Cardiac atrium fibroblast (primary cell): ENCODE data around the gene GPN1. TPM values are rescaled to one million over a fixed set of nuclear protein-coding genes. Genes with fewer than 3 reads are reported as not detected.

Source experiments
- total RNA-seq: library from RNA; depleted of rRNA; stranded (reverse); fragments of >200 nt; gene quantifications from 2 replicates; pipeline ENCODE4 v1.2.3, GENCODE V29; 2015

Gene GPN1
- 21.3 and 21.9 TPM in 2 replicates for total RNA-seq

DNA sequence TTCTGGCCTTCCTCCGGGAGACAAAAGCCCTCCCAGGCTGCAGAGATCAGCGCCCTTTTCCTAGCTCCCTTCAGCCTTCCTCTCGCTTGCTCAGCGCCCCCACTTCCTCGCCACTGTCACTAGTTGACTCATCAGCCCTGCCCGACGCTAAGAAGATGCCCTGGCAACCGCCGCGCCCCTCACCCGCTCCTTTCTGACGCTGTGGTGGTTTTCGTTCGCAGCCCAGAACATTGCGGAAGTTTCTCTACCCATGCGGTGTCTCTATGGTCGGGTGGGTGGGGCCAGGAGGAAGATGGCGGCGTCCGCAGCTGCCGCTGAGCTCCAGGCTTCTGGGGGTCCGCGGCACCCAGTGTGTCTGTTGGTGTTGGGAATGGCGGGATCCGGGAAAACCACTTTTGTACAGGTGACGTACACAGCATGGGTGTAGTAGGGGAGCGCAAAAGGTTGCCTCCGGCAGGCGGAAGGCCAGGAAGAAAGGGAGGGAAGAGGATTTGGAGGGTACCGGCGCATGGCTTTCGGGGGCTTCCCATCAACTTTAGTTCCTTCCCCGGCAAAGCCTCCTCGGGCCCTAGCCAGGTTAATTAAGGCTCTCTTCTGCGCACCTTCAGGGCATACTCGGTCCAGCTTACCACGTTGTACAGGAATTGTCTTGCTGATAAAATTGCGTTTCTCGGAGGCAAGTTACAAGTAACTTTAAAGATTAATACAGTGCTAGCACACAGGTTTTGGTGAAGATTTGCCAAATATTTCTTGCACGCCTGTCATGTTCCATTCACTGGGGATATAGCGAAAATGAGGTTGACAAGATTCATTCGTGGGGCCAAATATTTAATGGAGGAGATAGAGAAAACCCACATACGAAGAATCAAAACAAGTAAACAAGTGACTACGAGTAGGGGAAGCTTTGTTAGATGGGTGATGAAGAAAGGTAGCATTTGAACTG lies at the start of gene GPN1, which contains the start of gene CCDC121:
Gene GPN1 (plus strand): TSS at position 284 of the 943 bp plus-strand sequence. CDS start 9 bp downstream, at position 293.
Gene CCDC121 (minus strand): TSS at position 246 of the 943 bp plus-strand sequence. CDS start 1,213 bp downstream, outside the sequence.

GRCh38 chr2:27582695-27583389 lies 46.0 kb upstream of the GPN1 start, which contains the start of gene ZNF512:
Gene ZNF512 (plus strand): TSS chr2:27583042. CDS start chr2:27583113, 71 bp downstream.

GRCh38 chr2:27663285-27664153 lies 34.7 kb downstream of the GPN1 start, which contains the start of the genes SLC4A1AP and SUPT7L:
Gene SLC4A1AP (plus strand): TSS chr2:27663889. CDS start chr2:27663915, 26 bp downstream.
Gene SUPT7L (minus strand): TSS chr2:27663614. CDS start chr2:27662192, 1,422 bp downstream.

Other genes starting within 250 kb of the GPN1 start
- 4.0 and 6.2 TPM in 2 replicates for gene ZNF513, start 248.3 kb upstream of the GPN1 start, total RNA-seq
- gene PPM1G, start 219.5 kb upstream of the GPN1 start, total RNA-seq, result 54.6 and 54.7 TPM in 2 replicates
- 75.3 and 91.5 TPM in 2 replicates for gene NRBP1, start 200.4 kb upstream of the GPN1 start, total RNA-seq
- gene KRTCAP3, start 186.7 kb upstream of the GPN1 start, total RNA-seq, result 0.97 TPM in 1 of 2 replicates, not detected in the other
- gene IFT172, start 139.3 kb upstream of the GPN1 start, total RNA-seq, result 17.9 and 35.2 TPM in 2 replicates
- 12.8 and 15.6 TPM in 2 replicates for gene FNDC4, start 133.8 kb upstream of the GPN1 start, total RNA-seq
- 0.32 TPM in 1 of 2 replicates, not detected in the other for gene GCKR, start 132.2 kb upstream of the GPN1 start, total RNA-seq
- gene ZNF512, start 46.0 kb upstream of the GPN1 start, total RNA-seq, result 14.6 and 17.1 TPM in 2 replicates
- 1.6 and 2.1 TPM in 2 replicates for gene CCDC121, start within 50 bp of the GPN1 start, total RNA-seq
- 16.1 and 20.6 TPM in 2 replicates for gene SUPT7L, start 34.6 kb downstream of the GPN1 start, total RNA-seq
- gene SLC4A1AP, start 34.8 kb downstream of the GPN1 start, total RNA-seq, result 15.2 and 24.9 TPM in 2 replicates
- gene MRPL33, start 142.7 kb downstream of the GPN1 start, total RNA-seq, result 66.1 and 94.2 TPM in 2 replicates